GM12891 (cell line): ENCODE measurements around the gene CAMKMT.
A peak's percentile ranks its signal among the peaks of the same experiment; 100 is the strongest.

Source experiments
- DNase-seq: peaks from one replicate; pipeline ENCODE4 v3.0.0; 2011; ENCODE audit warnings: low spot score; ENCODE audit not compliant: insufficient read length
- FAIRE-seq: peaks from 2 replicates; lab custom pipeline; 2011; peaks lifted over from hg19 to GRCh38; lab: Jason Lieb, UNC
- PAX5 ChIP-seq: IDR thresholded peaks from 2 replicates; pipeline ENCODE4 v1.6.1; 2011; ENCODE audit warnings: low read length, moderate library complexity, mild to moderate bottlenecking; ENCODE audit not compliant: insufficient read depth, severe bottlenecking
- POLR2A ChIP-seq: IDR thresholded peaks from 2 replicates; pipeline ENCODE4 v1.6.1; 2011; ENCODE audit warnings: low read depth, low read length, control low read depth
- POLR2AphosphoS5 ChIP-seq: IDR thresholded peaks from 2 replicates; pipeline ENCODE4 v1.6.1; 2011; ENCODE audit warnings: low read depth, low read length, control low read depth
- POU2F2 ChIP-seq: IDR thresholded peaks from 2 replicates; pipeline ENCODE4 v1.6.1; 2011; ENCODE audit warnings: low read depth, mild to moderate bottlenecking, control low read depth, low read length, moderate library complexity
- SPI1 ChIP-seq: IDR thresholded peaks from 2 replicates; pipeline ENCODE4 v1.6.1; 2011; ENCODE audit warnings: low read depth, low read length, control low read depth
- TAF1 ChIP-seq: IDR thresholded peaks from 2 replicates; pipeline ENCODE4 v1.6.1; 2011; ENCODE audit warnings: low read depth, low read length, control low read depth

Gene CAMKMT

GRCh38 chr2:44740678-44741077, 378.9 kb downstream of the CAMKMT start:
- TF ChIP-seq POU2F2 = no peak
- peak; percentile 37; the same call in 1 of the 2 replicates for TF ChIP-seq SPI1
- FAIRE-seq (no peak), DNase-seq (no peak)

- no peak for TF ChIP-seq SPI1
- TF ChIP-seq POLR2A = no peak
- TF ChIP-seq POLR2AphosphoS5 = no peak
- no peak for TF ChIP-seq TAF1
- TF ChIP-seq POU2F2 = no peak
- TF ChIP-seq PAX5 = no peak
- DNase-seq (no peak), FAIRE-seq (no peak)
These were observed 379.8 kb downstream of the CAMKMT start for GRCh38 chr2:44741507-44741906.

GRCh38 chr2:44742057-44742456, 380.3 kb downstream of the CAMKMT start:
- DNase-seq = no peak
- TF ChIP-seq TAF1 (no peak), PAX5 (no peak), POU2F2 (no peak), POLR2A (no peak), SPI1 (no peak), POLR2AphosphoS5 (no peak)
- no peak for FAIRE-seq

- FAIRE-seq (no peak), DNase-seq (no peak)
- no peak for TF ChIP-seq SPI1
- no peak for TF ChIP-seq TAF1
- no peak for TF ChIP-seq PAX5
- no peak for TF ChIP-seq POLR2AphosphoS5
- TF ChIP-seq POLR2A = no peak
- no peak for TF ChIP-seq POU2F2
These were observed 381.7 kb downstream of the CAMKMT start for GRCh38 chr2:44743473-44743872.

- no peak for TF ChIP-seq TAF1
- no peak for TF ChIP-seq SPI1
- no peak for TF ChIP-seq POLR2AphosphoS5
- no peak for TF ChIP-seq POLR2A
- TF ChIP-seq POU2F2 = no peak
- TF ChIP-seq PAX5 = no peak
- DNase-seq (no peak), FAIRE-seq (no peak)
These were observed 383.5 kb downstream of the CAMKMT start for GRCh38 chr2:44744961-44745892.

GRCh38 chr2:44745922-44746766, 384.4 kb downstream of the CAMKMT start:
- TF ChIP-seq POU2F2 (no peak), SPI1 (no peak), TAF1 (no peak), POLR2AphosphoS5 (no peak), PAX5 (no peak), POLR2A (no peak)
- DNase-seq = no peak
- FAIRE-seq = no peak

GRCh38 chr2:44746856-44747615, 385.3 kb downstream of the CAMKMT start:
- no peak for FAIRE-seq
- TF ChIP-seq POLR2AphosphoS5 (no peak), TAF1 (no peak), SPI1 (no peak), POLR2A (no peak), POU2F2 (no peak), PAX5 (no peak)
- DNase-seq = no peak

GRCh38 chr2:44747794-44748193, 386.0 kb downstream of the CAMKMT start:
- TF ChIP-seq TAF1 = no peak
- TF ChIP-seq POLR2AphosphoS5 = no peak
- DNase-seq = no peak
- no peak for FAIRE-seq

- TF ChIP-seq SPI1 = no peak
- no peak for TF ChIP-seq PAX5
- no peak for TF ChIP-seq POLR2A
- TF ChIP-seq POLR2AphosphoS5 = no peak
- no peak for TF ChIP-seq TAF1
- TF ChIP-seq POU2F2 = no peak
- DNase-seq (no peak), FAIRE-seq (no peak)
These were observed 390.2 kb downstream of the CAMKMT start for GRCh38 chr2:44751754-44752479.
